Vagina (tissue), 2 donors: ENCODE data around the gene CDH18.

Experiments used
- POLR2A ChIP-seq, 2 donors: fragments of 450-650 bp; IDR thresholded peaks; one replicate each; pipeline ENCODE4 v1.6.1; 2017; ENCODE audit warnings: antibody characterized with exemption in 2 of 2, mild to moderate bottlenecking in 2 of 2, moderate library complexity in 2 of 2
- TF ChIP-seq, protein P1 (sequence below), 3 experiments: fragments of 450-650 bp in 2 of 3; fragments of 200-600 bp in 1 of 3; sonication (generic) in 1 of 3; IDR thresholded peaks; one replicate each; pipeline ENCODE4 v1.5.1; 2017 to 2019; ENCODE audit warnings: antibody characterized with exemption in 3 of 3, mild to moderate bottlenecking in 2 of 3, moderate library complexity in 2 of 3

DNA sequence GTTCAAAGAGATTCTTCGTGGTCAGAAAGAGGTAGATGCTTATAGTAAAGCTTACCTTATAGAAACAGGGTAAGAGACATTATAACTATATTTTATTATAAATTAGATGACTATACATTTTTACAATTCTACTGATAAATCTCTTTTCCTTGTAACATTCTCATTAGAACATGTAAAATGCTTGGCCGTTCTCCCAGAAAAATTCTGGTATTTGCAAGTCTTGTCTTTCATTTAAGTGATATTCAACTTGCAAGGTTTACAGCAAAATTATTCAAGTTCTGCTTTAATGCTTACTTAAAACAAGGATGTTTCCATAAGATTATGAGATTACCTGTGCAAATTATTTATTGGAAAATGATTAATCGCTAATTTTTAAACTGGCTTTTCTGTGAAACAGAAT, 41.3 kb upstream of the CDH18 start:
- TF ChIP-seq, protein P1, sequence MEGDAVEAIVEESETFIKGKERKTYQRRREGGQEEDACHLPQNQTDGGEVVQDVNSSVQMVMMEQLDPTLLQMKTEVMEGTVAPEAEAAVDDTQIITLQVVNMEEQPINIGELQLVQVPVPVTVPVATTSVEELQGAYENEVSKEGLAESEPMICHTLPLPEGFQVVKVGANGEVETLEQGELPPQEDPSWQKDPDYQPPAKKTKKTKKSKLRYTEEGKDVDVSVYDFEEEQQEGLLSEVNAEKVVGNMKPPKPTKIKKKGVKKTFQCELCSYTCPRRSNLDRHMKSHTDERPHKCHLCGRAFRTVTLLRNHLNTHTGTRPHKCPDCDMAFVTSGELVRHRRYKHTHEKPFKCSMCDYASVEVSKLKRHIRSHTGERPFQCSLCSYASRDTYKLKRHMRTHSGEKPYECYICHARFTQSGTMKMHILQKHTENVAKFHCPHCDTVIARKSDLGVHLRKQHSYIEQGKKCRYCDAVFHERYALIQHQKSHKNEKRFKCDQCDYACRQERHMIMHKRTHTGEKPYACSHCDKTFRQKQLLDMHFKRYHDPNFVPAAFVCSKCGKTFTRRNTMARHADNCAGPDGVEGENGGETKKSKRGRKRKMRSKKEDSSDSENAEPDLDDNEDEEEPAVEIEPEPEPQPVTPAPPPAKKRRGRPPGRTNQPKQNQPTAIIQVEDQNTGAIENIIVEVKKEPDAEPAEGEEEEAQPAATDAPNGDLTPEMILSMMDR (IDR thresholded peaks at IDR 0.05), result no peak
- TF ChIP-seq POLR2A (IDR thresholded peaks at IDR 0.05), result no peak
